ENCODE measurements around the gene CEP112.

Gene CEP112

GRCh38 chr17:65743308-65743655, 448.7 kb downstream of the CEP112 start:
- TF ChIP-seq GATA3 (IDR thresholded peaks at IDR 0.05; ENCODE audit: low read depth, low read length) (no peak), GATA2 (IDR thresholded peaks at IDR 0.05; ENCODE audit: low read depth, low read length) (no peak)

GRCh38 chr17:65742403-65743307, 449.3 kb downstream of the CEP112 start:
- TF ChIP-seq GATA3 (IDR thresholded peaks at IDR 0.05; ENCODE audit: low read depth, low read length) = no peak
- TF ChIP-seq GATA2 (IDR thresholded peaks at IDR 0.05; ENCODE audit: low read depth, low read length) = no peak

- TF ChIP-seq GATA3 (IDR thresholded peaks at IDR 0.05; ENCODE audit: low read depth, low read length) (no peak), GATA2 (IDR thresholded peaks at IDR 0.05; ENCODE audit: low read depth, low read length) (no peak)
Measured at GRCh38 chr17:65741710-65742109, 450.2 kb downstream of the CEP112 start.

GRCh38 chr17:65739034-65739433, 452.9 kb downstream of the CEP112 start:
- TF ChIP-seq GATA2 (IDR thresholded peaks at IDR 0.05; ENCODE audit: low read depth, low read length) (no peak), GATA3 (IDR thresholded peaks at IDR 0.05; ENCODE audit: low read depth, low read length) (no peak)

- TF ChIP-seq GATA3 (IDR thresholded peaks at IDR 0.05; ENCODE audit: low read depth, low read length) (no peak), GATA2 (IDR thresholded peaks at IDR 0.05; ENCODE audit: low read depth, low read length) (no peak)
Measured at GRCh38 chr17:65737451-65737850, 454.5 kb downstream of the CEP112 start.

GRCh38 chr17:65733314-65733713, 458.6 kb downstream of the CEP112 start:
- TF ChIP-seq GATA2 (IDR thresholded peaks at IDR 0.05; ENCODE audit: low read depth, low read length) (no peak), GATA3 (IDR thresholded peaks at IDR 0.05; ENCODE audit: low read depth, low read length) (no peak)

GRCh38 chr17:65730711-65731169, 461.2 kb downstream of the CEP112 start:
- TF ChIP-seq GATA3 (IDR thresholded peaks at IDR 0.05; ENCODE audit: low read depth, low read length) (no peak), GATA2 (IDR thresholded peaks at IDR 0.05; ENCODE audit: low read depth, low read length) (no peak)

- no peak for TF ChIP-seq GATA2 (IDR thresholded peaks at IDR 0.05; ENCODE audit: low read depth, low read length)
Measured at GRCh38 chr17:65729207-65729606, 462.7 kb downstream of the CEP112 start.

GRCh38 chr17:65727832-65728231, 464.1 kb downstream of the CEP112 start:
- TF ChIP-seq GATA3 (IDR thresholded peaks at IDR 0.05; ENCODE audit: low read depth, low read length) = no peak
- no peak for TF ChIP-seq GATA2 (IDR thresholded peaks at IDR 0.05; ENCODE audit: low read depth, low read length)

GRCh38 chr17:65727246-65727645, 464.7 kb downstream of the CEP112 start:
- TF ChIP-seq GATA2 (IDR thresholded peaks at IDR 0.05; ENCODE audit: low read depth, low read length) (no peak), GATA3 (IDR thresholded peaks at IDR 0.05; ENCODE audit: low read depth, low read length) (no peak)

GRCh38 chr17:65723431-65724151, 468.3 kb downstream of the CEP112 start:
- no peak for TF ChIP-seq GATA2 (IDR thresholded peaks at IDR 0.05; ENCODE audit: low read depth, low read length)
- TF ChIP-seq GATA3 (IDR thresholded peaks at IDR 0.05; ENCODE audit: low read depth, low read length) = no peak

- TF ChIP-seq GATA3 (IDR thresholded peaks at IDR 0.05; ENCODE audit: low read depth, low read length) = no peak
- no peak for TF ChIP-seq GATA2 (IDR thresholded peaks at IDR 0.05; ENCODE audit: low read depth, low read length)
Measured at GRCh38 chr17:65718601-65719000, 473.3 kb downstream of the CEP112 start.

GRCh38 chr17:65712383-65713267, 479.3 kb downstream of the CEP112 start:
- TF ChIP-seq GATA3 (IDR thresholded peaks at IDR 0.05; ENCODE audit: low read depth, low read length) (no peak), GATA2 (IDR thresholded peaks at IDR 0.05; ENCODE audit: low read depth, low read length) (no peak)
